HepG2 (cell line): Measurements from ENCODE around the gene CCDC116. TPM values are rescaled to one million over a fixed set of nuclear protein-coding genes. Genes with fewer than 3 reads are reported as not detected.

Experiments
- ATAC-seq: fragments of 200-7000 bp; cut with Tn5 transposase; 3 replicates; pipeline ENCODE4 v1.9.1; 2020; ENCODE audit warnings: mild to moderate bottlenecking, moderate library complexity
- BruUV-seq: library from RNA; stranded (reverse); fragments of 400-500 nt; replicated peaks from 2 replicates; lab custom pipeline; 2021; lab: Mats Ljungman, UMichigan
- CTCF ChIA-PET: fragments of 300-600 bp; formaldehyde crosslinking; extraction: SDS; loops from one replicate; lab custom pipeline; 2021; ENCODE audit warnings: low total read pairs, inconsistent platforms, low intra/inter-chr PET ratio; lab: Yijun Ruan, JAX
- POLR2A ChIA-PET: fragments of 350-600 bp; sonication (Branson Sonifier 250); formaldehyde crosslinking; loops from one replicate; lab custom pipeline; 2020; ENCODE audit warnings: antibody characterized with exemption, inconsistent platforms; lab: Yijun Ruan, JAX
- DNase-seq: peaks from one replicate; pipeline ENCODE4 v3.0.0-alpha.2; 2015; ENCODE audit warnings: low spot score
- FAIRE-seq: peaks from 3 replicates; lab custom pipeline; 2011; peaks lifted over from hg19 to GRCh38; lab: Jason Lieb, UNC
- H2AFZ ChIP-seq: one replicate; pipeline ENCODE4 v1.6.1; 2011; ENCODE audit warnings: low read length, inconsistent platforms
- H3K27ac ChIP-seq: fragments of 300-600 bp; 3 replicates; pipeline ENCODE4 v1.8.0; 2011; ENCODE audit warnings: mixed run types, mild to moderate bottlenecking, mixed read lengths, low read length, inconsistent platforms; ENCODE audit not compliant: insufficient read depth; ENCODE audit errors: extremely low read length
- H3K27me3 ChIP-seq, 2 experiments: fragments of 200-600 bp in 1 of 2; 2 replicates in 1 of 2; 3 replicates in 1 of 2; pipeline versions ENCODE4 v1.6.0 to v1.8.0; 2011; ENCODE audit warnings: low read length in 2 of 2, mild to moderate bottlenecking in 2 of 2, moderate library complexity in 2 of 2, inconsistent platforms in 1 of 2; ENCODE audit not compliant: insufficient read depth in 2 of 2, control insufficient read depth in 1 of 2
- H3K36me3 ChIP-seq, 2 experiments: fragments of 200-600 bp in 1 of 2; replicated peaks in 1 of 2; 2 replicates in 1 of 2; 3 replicates in 1 of 2; pipeline versions ENCODE4 v1.5.1 to v1.8.0; 2011; ENCODE audit warnings: low read length in 2 of 2, inconsistent platforms in 1 of 2; ENCODE audit not compliant: insufficient read depth in 2 of 2, control insufficient read depth in 1 of 2
- H3K4me1 ChIP-seq: 2 replicates; pipeline ENCODE4 v1.5.1; 2012; ENCODE audit warnings: low read length, inconsistent platforms; ENCODE audit not compliant: insufficient read depth
- H3K4me2 ChIP-seq: 2 replicates; pipeline ENCODE4 v1.6.0; 2011; ENCODE audit warnings: low read depth, low read length, inconsistent platforms
- H3K4me3 ChIP-seq, 3 experiments: fragments of 200-600 bp in 1 of 3; sonication (generic), shearing (Covaris generic) in 1 of 3; replicated peaks in 1 of 3; 2 replicates each; pipeline ENCODE4 v1.5.1; 2011 to 2016; ENCODE audit warnings: low read length in 3 of 3, inconsistent platforms in 2 of 3, low read depth in 2 of 3, mild to moderate bottlenecking in 2 of 3, control low read depth in 1 of 3, mixed read lengths in 1 of 3; ENCODE audit not compliant: insufficient read depth in 1 of 3
- H3K79me2 ChIP-seq: one replicate; pipeline ENCODE4 v1.6.1; 2011; ENCODE audit warnings: low read length, inconsistent platforms; ENCODE audit not compliant: insufficient read depth
- H3K9ac ChIP-seq: 2 replicates; pipeline ENCODE4 v1.6.0; 2011; ENCODE audit warnings: mild to moderate bottlenecking, low read depth, low read length, inconsistent platforms; ENCODE audit not compliant: insufficient read depth
- H3K9me3 ChIP-seq: 2 replicates; pipeline ENCODE4 v1.5.1; 2012; ENCODE audit warnings: mild to moderate bottlenecking, low read length
- H4K20me1 ChIP-seq: 2 replicates; pipeline ENCODE4 v1.6.0; 2011; ENCODE audit warnings: inconsistent platforms, mild to moderate bottlenecking, low read length, moderate library complexity; ENCODE audit not compliant: insufficient read depth
- ARNT2 ChIP-seq: sonication (generic); formaldehyde crosslinking; IDR thresholded peaks from 2 replicates; pipeline ENCODE4 v1.8.0; 2022; ENCODE audit warnings: mild to moderate bottlenecking, low read depth, missing genetic modification reagents, moderate library complexity
- DMAP1 ChIP-seq: IDR thresholded peaks from 2 replicates; pipeline ENCODE4 v1.6.1; 2016
- EP300 ChIP-seq, 3 experiments: sonication (generic) in 1 of 3; formaldehyde crosslinking in 1 of 3; IDR thresholded peaks; 2 replicates each; pipeline versions ENCODE4 v1.5.1 to v1.6.1; 2011 to 2020; ENCODE audit warnings: low read depth in 2 of 3, low read length in 2 of 3, borderline replicate concordance in 1 of 3, improper control_type of control experiment in 1 of 3, mild to moderate bottlenecking in 1 of 3, missing genetic modification reagents in 1 of 3, moderate library complexity in 1 of 3
- GFI1 ChIP-seq: sonication (generic); formaldehyde crosslinking; IDR thresholded peaks from 2 replicates; pipeline ENCODE4 v1.5.0; 2020; ENCODE audit warnings: missing genetic modification reagents, mild to moderate bottlenecking, borderline replicate concordance
- HHEX ChIP-seq: IDR thresholded peaks from 2 replicates; pipeline ENCODE4 v1.6.1; 2016; ENCODE audit warnings: control low read depth
- HIVEP1 ChIP-seq: sonication (generic); formaldehyde crosslinking; IDR thresholded peaks from 2 replicates; pipeline ENCODE4 v1.4.0; 2020; ENCODE audit warnings: mild to moderate bottlenecking, missing genetic modification reagents
- JDP2 ChIP-seq: sonication (generic); formaldehyde crosslinking; IDR thresholded peaks from 2 replicates; pipeline ENCODE4 v1.8.1; 2022; ENCODE audit warnings: missing genetic modification reagents, borderline replicate concordance
- MXD4 ChIP-seq: IDR thresholded peaks from 2 replicates; pipeline ENCODE4 v1.6.1; 2016; ENCODE audit warnings: mild to moderate bottlenecking, missing biosample characterization, missing genetic modification reagents
- PAWR ChIP-seq: sonication (generic); formaldehyde crosslinking; IDR thresholded peaks from 2 replicates; pipeline ENCODE4 v1.4.0; 2020; ENCODE audit warnings: missing genetic modification reagents, mild to moderate bottlenecking, borderline replicate concordance
- ZBTB25 ChIP-seq: IDR thresholded peaks from 2 replicates; pipeline ENCODE4 v1.6.1; 2018; ENCODE audit warnings: missing genetic modification reagents
- ZFP36L1 ChIP-seq: sonication (generic); formaldehyde crosslinking; IDR thresholded peaks from 2 replicates; pipeline ENCODE4 v1.8.0; 2022; ENCODE audit warnings: mild to moderate bottlenecking, missing genetic modification reagents, moderate library complexity
- ZFP82 ChIP-seq: sonication (generic); formaldehyde crosslinking; IDR thresholded peaks from 2 replicates; pipeline ENCODE4 v1.5.1; 2020; ENCODE audit warnings: mild to moderate bottlenecking, missing genetic modification reagents, borderline replicate concordance
- ZNF564 ChIP-seq: sonication (generic); formaldehyde crosslinking; IDR thresholded peaks from 2 replicates; pipeline ENCODE4 v1.8.1; 2023; ENCODE audit warnings: mild to moderate bottlenecking, missing genetic modification reagents
- WGBS: methylation state at CpG from one replicate; pipeline ENCODE4 v1.1.6; 2017; ENCODE audit warnings: low lambda C conversion rate; 5-methylcytosine and 5-hydroxymethylcytosine counted together
- in situ Hi-C: cut with HindIII; loops from 2 replicates; pipeline ENCODE4 v1.10.0; 2017; ENCODE audit warnings: low pct_unique_long_range_greater_than_20kb; ENCODE audit not compliant: extremely low pct_ligation_motif_present
- intact Hi-C: fragments of 100-400 bp; cut with micrococcal nuclease; formaldehyde crosslinking; loops from one replicate; pipeline ENCODE4 v1.10.0; 2022; ENCODE audit not compliant: unreplicated experiment
- polyA plus RNA-seq, 8 experiments: library from polyadenylated mRNA; depleted of rRNA in 3 of 8; stranded (reverse) in 7 of 8; unstranded in 1 of 8; fragments of >200 nt; fragmentation: Illumina TruSeq in 4 of 8; extraction: Trizol in 4 of 8; gene quantifications; 2 replicates each; pipeline versions ENCODE4 v1.2.1 to v1.2.3, GENCODE V29; 2011 to 2016; ENCODE audit warnings: low read depth in 4 of 8, missing spikeins in 1 of 8, mixed read lengths in 1 of 8; ENCODE audit not compliant: insufficient read depth in 1 of 8
- total RNA-seq, 5 experiments: library from RNA; depleted of rRNA; stranded (reverse); fragments of >200 nt; fragmentation: Illumina TruSeq; extraction: Trizol; gene quantifications; 2 replicates each; pipeline ENCODE4 v1.2.3, GENCODE V29; 2016; ENCODE audit warnings: low read depth in 1 of 5
- TF ChIP-seq, protein P1 (sequence below): IDR thresholded peaks from 2 replicates; pipeline ENCODE4 v1.6.1; 2016

The CCDC116 gene
- total and polyA plus RNA-seq, 2 of the 13 experiments (the other 11 are each of a cell fraction or from before 2014, with no cell fraction given) = 0.15 to 0.33 TPM

- DNase-seq = no peak
- H3K9me3 ChIP-seq = no peaks in the 10 kb centered on the region
- H3K4me1 ChIP-seq = peaks cover 17% of the 10 kb centered on the region
- BruUV-seq = no TSS peak
- no peak overlapping the region for H3K4me3 ChIP-seq
- no peak for FAIRE-seq
- H3K27ac ChIP-seq = no peak overlapping the region
- ATAC-seq = no peak
- H4K20me1 ChIP-seq = no peaks in the 10 kb centered on the region
- no peak overlapping the region for H2AFZ ChIP-seq
- H3K27me3 ChIP-seq = no peaks in the 10 kb centered on the region; a peak in 1 of 5 replicates
- no peak for TF ChIP-seq EP300 (IDR thresholded peaks at IDR 0.05; ENCODE audit: low read depth in 2 of 2, low read length in 2 of 2)
- no peak for TF ChIP-seq EP300 (CRISPR knock-in tag; IDR thresholded peaks at IDR 0.05; ENCODE audit: borderline replicate concordance)
- no peak for TF ChIP-seq GFI1
- no peak for TF ChIP-seq MXD4 (CRISPR knock-in tag)
- no peak for TF ChIP-seq PAWR (CRISPR knock-in tag)
- TF ChIP-seq HHEX (CRISPR knock-in tag) = no peak
- no peak for TF ChIP-seq ZNF564
- TF ChIP-seq ZBTB25 (CRISPR knock-in tag) = no peak
- TF ChIP-seq ZFP36L1 (CRISPR knock-in tag) = no peak
- no peak for TF ChIP-seq ARNT2
- no peak for TF ChIP-seq JDP2
- TF ChIP-seq HIVEP1 = no peak
- TF ChIP-seq ZFP82 = no peak
- TF ChIP-seq DMAP1 (CRISPR knock-in tag) = no peak
- TF ChIP-seq, protein P1, sequence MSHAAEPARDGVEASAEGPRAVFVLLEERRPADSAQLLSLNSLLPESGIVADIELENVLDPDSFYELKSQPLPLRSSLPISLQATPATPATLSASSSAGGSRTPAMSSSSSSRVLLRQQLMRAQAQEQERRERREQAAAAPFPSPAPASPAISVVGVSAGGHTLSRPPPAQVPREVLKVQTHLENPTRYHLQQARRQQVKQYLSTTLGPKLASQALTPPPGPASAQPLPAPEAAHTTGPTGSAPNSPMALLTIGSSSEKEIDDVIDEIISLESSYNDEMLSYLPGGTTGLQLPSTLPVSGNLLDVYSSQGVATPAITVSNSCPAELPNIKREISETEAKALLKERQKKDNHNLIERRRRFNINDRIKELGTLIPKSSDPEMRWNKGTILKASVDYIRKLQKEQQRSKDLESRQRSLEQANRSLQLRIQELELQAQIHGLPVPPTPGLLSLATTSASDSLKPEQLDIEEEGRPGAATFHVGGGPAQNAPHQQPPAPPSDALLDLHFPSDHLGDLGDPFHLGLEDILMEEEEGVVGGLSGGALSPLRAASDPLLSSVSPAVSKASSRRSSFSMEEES (CRISPR knock-in tag) = no peak
- POLR2A ChIA-PET = interaction anchor here (1.3 kb wide), 1 partner anchor 20 kb away, joined by 4 read pairs; no protein-coding TSS in a partner anchor
- CTCF ChIA-PET = no interaction called here
- no peak overlapping the region for H3K4me2 ChIP-seq
- no peaks in the 10 kb centered on the region for H3K79me2 ChIP-seq
- intact Hi-C loops (no loop called here), in situ Hi-C loops (no loop called here)
- no peak overlapping the region for H3K9ac ChIP-seq
- 90% methylated on average over 5 of the region's 24 CpGs for WGBS
- H3K36me3 ChIP-seq = peaks cover 21 to 58% of the 10 kb centered on the region in 2 experiments; a peak in 4 of 5 replicates
Observed at GRCh38 chr22:21681566-21682370, 49.2 kb downstream of the CCDC116 start.
